ENCODE results near the gene PLAGL1.
A peak's percentile ranks its signal among the peaks of the same experiment; 100 is the strongest.

The PLAGL1 gene

GRCh38 chr6:143950875-143951274 is 57.2 kb downstream of the PLAGL1 start:
- DNase-seq (ENCODE audit: low read depth), result no peak
- TF ChIP-seq CTCF (IDR thresholded peaks at IDR 0.05; ENCODE audit: insufficient read depth, low read depth, low read length, missing control alignments), result no peak
- no peak overlapping the region for H3K4me3 ChIP-seq (ENCODE audit: low read depth, low read length)

- H3K4me3 ChIP-seq (ENCODE audit: low read depth, low read length), result no peak overlapping the region
- no peak for DNase-seq (ENCODE audit: low read depth)
- TF ChIP-seq CTCF (IDR thresholded peaks at IDR 0.05; ENCODE audit: insufficient read depth, low read depth, low read length, missing control alignments), result no peak
Observed at GRCh38 chr6:143949962-143950361, 58.1 kb downstream of the PLAGL1 start.

- no peak overlapping the region for H3K4me3 ChIP-seq (ENCODE audit: low read depth, low read length)
- TF ChIP-seq CTCF (IDR thresholded peaks at IDR 0.05; ENCODE audit: insufficient read depth, low read depth, low read length, missing control alignments), result no peak
- no peak for DNase-seq (ENCODE audit: low read depth)
Observed at GRCh38 chr6:143949535-143949934, 58.5 kb downstream of the PLAGL1 start.

GRCh38 chr6:143948208-143948607 is 59.9 kb downstream of the PLAGL1 start:
- no peak for DNase-seq (ENCODE audit: low read depth)
- H3K4me3 ChIP-seq (ENCODE audit: low read depth, low read length), result no peak overlapping the region
- TF ChIP-seq CTCF (IDR thresholded peaks at IDR 0.05; ENCODE audit: insufficient read depth, low read depth, low read length, missing control alignments), result no peak

- DNase-seq (ENCODE audit: low read depth), result peak; percentile 83
- TF ChIP-seq CTCF (IDR thresholded peaks at IDR 0.05; ENCODE audit: insufficient read depth, low read depth, low read length, missing control alignments), result peak; percentile 80
- H3K4me3 ChIP-seq (ENCODE audit: low read depth, low read length), result no peak overlapping the region
Observed at GRCh38 chr6:143941852-143942627, 66.0 kb downstream of the PLAGL1 start.

GRCh38 chr6:143940011-143940597 is 68.0 kb downstream of the PLAGL1 start:
- peak; percentile 85 for TF ChIP-seq CTCF (IDR thresholded peaks at IDR 0.05; ENCODE audit: insufficient read depth, low read depth, low read length, missing control alignments)
- peak; percentile 84 for DNase-seq (ENCODE audit: low read depth)
- no peak overlapping the region for H3K4me3 ChIP-seq (ENCODE audit: low read depth, low read length)

All from GM12865 (cell line).